ENCODE measurements around the gene MESP2.

MESP2 gene

GRCh38 chr15:89802231-89802928, 26.2 kb downstream of the MESP2 start:
- DNase-seq (ENCODE audit: low read depth): no peak

- DNase-seq (ENCODE audit: low read depth): no peak
Observed at GRCh38 chr15:89802986-89803824, 27.1 kb downstream of the MESP2 start.

GRCh38 chr15:89803941-89804800, 28.0 kb downstream of the MESP2 start:
- DNase-seq (ENCODE audit: low read depth): no peak

- DNase-seq (ENCODE audit: low read depth): no peak
Observed at GRCh38 chr15:89805241-89806209, 29.4 kb downstream of the MESP2 start.

GRCh38 chr15:89806210-89806558, 30.1 kb downstream of the MESP2 start:
- DNase-seq (ENCODE audit: low read depth): no peak

- no peak for DNase-seq (ENCODE audit: low read depth)
Observed at GRCh38 chr15:89806559-89807550, 30.7 kb downstream of the MESP2 start.

- no peak for DNase-seq (ENCODE audit: low read depth)
Observed at GRCh38 chr15:89807689-89808088, 31.6 kb downstream of the MESP2 start.

GRCh38 chr15:89808160-89808870, 32.2 kb downstream of the MESP2 start:
- no peak for DNase-seq (ENCODE audit: low read depth)

- DNase-seq (ENCODE audit: low read depth): no peak
Observed at GRCh38 chr15:89809093-89809786, 33.1 kb downstream of the MESP2 start.

- no peak for DNase-seq (ENCODE audit: low read depth)
Observed at GRCh38 chr15:89809787-89810148, 33.6 kb downstream of the MESP2 start.

- DNase-seq (ENCODE audit: low read depth): no peak
Observed at GRCh38 chr15:89810837-89811236, 34.7 kb downstream of the MESP2 start.

GRCh38 chr15:89812011-89812846, 36.1 kb downstream of the MESP2 start:
- no peak for DNase-seq (ENCODE audit: low read depth)

GRCh38 chr15:89812847-89813320, 36.8 kb downstream of the MESP2 start:
- no peak for DNase-seq (ENCODE audit: low read depth)

GRCh38 chr15:89813381-89814111, 37.4 kb downstream of the MESP2 start:
- no peak for DNase-seq (ENCODE audit: low read depth)

- DNase-seq (ENCODE audit: low read depth): no peak
Observed at GRCh38 chr15:89814112-89814742, 38.1 kb downstream of the MESP2 start.

- DNase-seq (ENCODE audit: low read depth): no peak
Observed at GRCh38 chr15:89815769-89816168, 39.6 kb downstream of the MESP2 start.
